Lower lobe of right lung (tissue), 2 donors: Measurements from ENCODE around the gene TAX1BP1. TPM values are rescaled to one million over a fixed set of nuclear protein-coding genes. Genes with fewer than 3 reads are reported as not detected.

Experiments used
- ATAC-seq, 2 donors: fragments of 200-7000 bp; cut with Tn5 transposase; one replicate each; pipeline ENCODE4 v1.9.1; 2020 to 2022; ENCODE audit warnings: mild to moderate bottlenecking in 2 of 2, moderate library complexity in 2 of 2
- DNase-seq: peaks from one replicate; pipeline ENCODE4 v3.0.0-alpha.2; 2020
- H3K27ac ChIP-seq: fragments of 200-600 bp; one replicate; pipeline ENCODE4 v1.8.0; 2022
- H3K27me3 ChIP-seq: fragments of 200-600 bp; one replicate; pipeline ENCODE4 v1.8.0; 2022; ENCODE audit warnings: low read depth
- H3K36me3 ChIP-seq: fragments of 200-600 bp; one replicate; pipeline ENCODE4 v1.8.0; 2022; ENCODE audit warnings: mild to moderate bottlenecking
- H3K4me1 ChIP-seq: fragments of 200-600 bp; one replicate; pipeline ENCODE4 v1.8.0; 2022
- H3K4me3 ChIP-seq: fragments of 200-600 bp; one replicate; pipeline ENCODE4 v1.8.0; 2022; ENCODE audit warnings: mild to moderate bottlenecking
- H3K9me3 ChIP-seq: fragments of 200-600 bp; one replicate; pipeline ENCODE4 v1.8.0; 2022
- intact Hi-C: fragments of 100-400 bp; cut with DNase I; formaldehyde crosslinking; loops from one replicate; pipeline ENCODE4 v1.11.0; 2022
- total RNA-seq: library from RNA; stranded (reverse); fragmentation: NEBNext Ultra II Directional; extraction: Animal tissue kit (Norgen Biotek cat#: 25700); gene quantifications from one replicate; pipeline ENCODE4 v1.2.1, GENCODE V29; 2021
- TF ChIP-seq, protein P1 (sequence below): fragments of 200-600 bp; IDR thresholded peaks from one replicate; pipeline ENCODE4 v1.8.0; 2022; ENCODE audit warnings: antibody characterized with exemption, mild to moderate bottlenecking
- donor health status: DM: no; HTN: yes; CAD: no; lungs with severe emphysema.

Gene TAX1BP1
- total RNA-seq, 1 donor from 2014 or later, result 128 TPM

- Histone ChIP-seq H3K9me3 (no peaks in the 10 kb centered on the region), H3K36me3 (no peaks in the 10 kb centered on the region), H3K4me3 (no peak overlapping the region), H3K27ac (no peak overlapping the region), H3K27me3 (no peaks in the 10 kb centered on the region), H3K4me1 (no peaks in the 10 kb centered on the region)
- ATAC-seq (no peak), DNase-seq (no peak)
- intact Hi-C loops, result no loop called here
- TF ChIP-seq, protein P1, sequence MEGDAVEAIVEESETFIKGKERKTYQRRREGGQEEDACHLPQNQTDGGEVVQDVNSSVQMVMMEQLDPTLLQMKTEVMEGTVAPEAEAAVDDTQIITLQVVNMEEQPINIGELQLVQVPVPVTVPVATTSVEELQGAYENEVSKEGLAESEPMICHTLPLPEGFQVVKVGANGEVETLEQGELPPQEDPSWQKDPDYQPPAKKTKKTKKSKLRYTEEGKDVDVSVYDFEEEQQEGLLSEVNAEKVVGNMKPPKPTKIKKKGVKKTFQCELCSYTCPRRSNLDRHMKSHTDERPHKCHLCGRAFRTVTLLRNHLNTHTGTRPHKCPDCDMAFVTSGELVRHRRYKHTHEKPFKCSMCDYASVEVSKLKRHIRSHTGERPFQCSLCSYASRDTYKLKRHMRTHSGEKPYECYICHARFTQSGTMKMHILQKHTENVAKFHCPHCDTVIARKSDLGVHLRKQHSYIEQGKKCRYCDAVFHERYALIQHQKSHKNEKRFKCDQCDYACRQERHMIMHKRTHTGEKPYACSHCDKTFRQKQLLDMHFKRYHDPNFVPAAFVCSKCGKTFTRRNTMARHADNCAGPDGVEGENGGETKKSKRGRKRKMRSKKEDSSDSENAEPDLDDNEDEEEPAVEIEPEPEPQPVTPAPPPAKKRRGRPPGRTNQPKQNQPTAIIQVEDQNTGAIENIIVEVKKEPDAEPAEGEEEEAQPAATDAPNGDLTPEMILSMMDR, result no peak
Observed at GRCh38 chr7:27708485-27708884, 31.5 kb upstream of the TAX1BP1 start.

DNA sequence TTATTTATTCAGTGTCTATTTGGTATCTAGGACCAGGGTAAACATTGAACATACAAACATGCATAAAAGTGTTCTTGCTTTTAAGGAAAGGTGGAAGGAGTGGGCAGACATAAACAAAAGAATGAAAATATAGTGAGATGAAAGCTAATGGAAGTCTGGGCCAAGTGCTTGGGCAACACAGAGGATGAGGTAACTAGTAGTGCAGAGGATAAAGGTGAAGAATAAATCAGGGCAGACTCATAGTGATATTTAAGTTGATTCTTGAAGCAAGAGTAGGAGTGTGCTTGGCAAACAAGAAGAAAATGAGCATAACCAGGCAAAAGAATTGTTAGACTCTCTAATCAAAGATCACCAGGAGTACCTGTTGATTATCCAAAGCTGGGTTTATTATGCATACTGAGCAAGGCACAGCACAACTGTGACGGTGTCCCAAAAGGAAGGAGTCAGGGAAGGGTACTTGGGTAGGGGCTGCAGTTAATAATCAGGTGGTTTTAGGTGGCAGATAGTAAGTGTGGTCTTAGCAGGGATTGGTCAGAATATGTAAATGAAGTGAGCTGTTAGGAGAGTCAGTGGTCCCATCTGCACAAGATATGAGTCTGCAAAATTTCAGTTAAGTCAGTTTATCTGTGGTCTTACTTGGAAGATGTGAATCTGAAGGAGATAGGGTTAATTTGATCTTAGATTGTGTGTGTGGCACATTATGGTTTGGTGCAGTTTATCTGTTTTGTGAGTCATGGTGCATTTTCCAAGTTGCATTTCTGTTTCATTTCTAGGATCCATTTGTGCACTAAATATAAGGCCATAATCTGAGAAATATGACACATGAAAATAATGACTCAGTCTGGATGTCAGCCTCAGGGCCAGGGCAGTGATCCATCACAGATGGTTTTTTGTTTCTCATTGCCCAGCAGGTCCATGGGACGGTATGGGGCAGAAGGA lies 30.6 kb upstream of the TAX1BP1 start:
- no peak overlapping the region for H3K4me3 ChIP-seq
- DNase-seq, result no peak
- no peaks in the 10 kb centered on the region for H3K4me1 ChIP-seq
- TF ChIP-seq, protein P1, result no peak
- no peaks in the 10 kb centered on the region for H3K27me3 ChIP-seq
- ATAC-seq, result no peak
- no peaks in the 10 kb centered on the region for H3K9me3 ChIP-seq
- H3K27ac ChIP-seq, result no peak overlapping the region
- H3K36me3 ChIP-seq, result no peaks in the 10 kb centered on the region
- intact Hi-C loops, result no loop called here

DNA sequence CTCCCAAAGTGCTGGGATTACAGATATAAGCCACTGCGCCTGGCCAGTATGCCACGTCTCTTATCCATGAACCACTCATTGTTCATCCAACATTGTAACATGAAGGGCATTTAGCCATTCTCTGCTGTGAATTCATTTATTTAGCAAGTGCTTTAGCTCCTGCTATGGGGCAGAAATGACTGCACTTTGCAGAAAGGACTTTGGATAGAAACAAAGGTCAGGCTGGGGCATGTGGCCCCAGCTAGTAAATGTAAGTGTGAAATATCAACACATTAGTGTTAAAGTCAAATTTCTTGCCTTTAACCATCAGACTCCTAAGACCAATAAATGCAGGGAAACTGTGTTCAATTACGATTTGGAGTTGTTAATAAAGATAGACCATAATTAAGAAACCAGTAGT lies 27.7 kb upstream of the TAX1BP1 start:
- no peak overlapping the region for H3K27ac ChIP-seq
- intact Hi-C loops, result no loop called here
- ATAC-seq, result no peak
- peaks cover 3% of the 10 kb centered on the region for H3K27me3 ChIP-seq
- DNase-seq, result no peak
- H3K9me3 ChIP-seq, result no peaks in the 10 kb centered on the region
- no peaks in the 10 kb centered on the region for H3K36me3 ChIP-seq
- H3K4me3 ChIP-seq, result no peak overlapping the region
- no peaks in the 10 kb centered on the region for H3K4me1 ChIP-seq
- TF ChIP-seq, protein P1, result no peak

GRCh38 chr7:27714831-27715444 lies 25.0 kb upstream of the TAX1BP1 start:
- H3K27ac ChIP-seq, result no peak overlapping the region
- ATAC-seq (no peak), DNase-seq (no peak)
- no peaks in the 10 kb centered on the region for H3K9me3 ChIP-seq
- H3K4me3 ChIP-seq, result no peak overlapping the region
- TF ChIP-seq, protein P1, result no peak
- intact Hi-C loops, result no loop called here
- H3K4me1 ChIP-seq, result no peaks in the 10 kb centered on the region
- peaks cover 3% of the 10 kb centered on the region for H3K27me3 ChIP-seq
- no peaks in the 10 kb centered on the region for H3K36me3 ChIP-seq

GRCh38 chr7:27723085-27723484 lies 16.9 kb upstream of the TAX1BP1 start:
- no peaks in the 10 kb centered on the region for H3K9me3 ChIP-seq
- intact Hi-C loops, result no loop called here
- no peak overlapping the region for H3K27ac ChIP-seq
- no peak overlapping the region for H3K4me3 ChIP-seq
- H3K4me1 ChIP-seq, result no peaks in the 10 kb centered on the region
- ATAC-seq (peak in 1 of 2 donors; percentile 46), DNase-seq (no peak)
- TF ChIP-seq, protein P1, result no peak
- H3K27me3 ChIP-seq, result no peaks in the 10 kb centered on the region
- H3K36me3 ChIP-seq, result no peaks in the 10 kb centered on the region
